ENCODE data around the gene PACS1. TPM values are rescaled to one million over a fixed set of nuclear protein-coding genes. Genes with fewer than 3 reads are reported as not detected.
A peak's percentile ranks its signal among the peaks of the same experiment; 100 is the strongest.

The PACS1 gene
- polyA plus RNA-seq, 1 of the 3 experiments (the other 2 are of a cell fraction) = 37.3 TPM

GRCh38 chr11:66288671-66289547 is 218.8 kb downstream of the PACS1 start, which contains the start of gene YIF1A (continued):
- TF ChIP-seq RAD21 (IDR thresholded peaks at IDR 0.05; ENCODE audit: low read length) = no peak
- TF ChIP-seq MAX (IDR thresholded peaks at IDR 0.05; ENCODE audit: low read depth) = peak; percentile 58
- TF ChIP-seq RXRA (IDR thresholded peaks at IDR 0.05; ENCODE audit: borderline replicate concordance, low read depth) = no peak
- no peak for TF ChIP-seq TCF12 (IDR thresholded peaks at IDR 0.05)
- no peak for TF ChIP-seq SIN3A (IDR thresholded peaks at IDR 0.05; ENCODE audit: borderline replicate concordance, low read depth, low read length)
- no peak for TF ChIP-seq SMC3 (IDR thresholded peaks at IDR 0.05; ENCODE audit: low read depth, low read length)
- no peak for TF ChIP-seq EZH2phosphoT487 (IDR thresholded peaks at IDR 0.05; ENCODE audit: borderline replicate concordance, low read depth)
- no peak for TF ChIP-seq USF1 (IDR thresholded peaks at IDR 0.05; ENCODE audit: borderline replicate concordance, low read depth)
- no peak for TF ChIP-seq ZBTB33 (IDR thresholded peaks at IDR 0.05; ENCODE audit: borderline replicate concordance, low read depth)

- Histone ChIP-seq H3K79me2 (ENCODE audit: insufficient read depth) (peaks cover 37% of the 10 kb centered on the region; the same call in 1 of the 2 replicates), H3K9ac (peak overlapping the region; percentile 73), H3K27me3 (ENCODE audit: insufficient read depth) (no peaks in the 10 kb centered on the region), H3F3A (replicated peaks; ENCODE audit: insufficient read depth) (peaks cover 9% of the 10 kb centered on the region), H3K4me2 (peak overlapping the region; percentile 94), H3K9me2 (no peaks in the 10 kb centered on the region), H4K20me1 (ENCODE audit: insufficient read depth) (0 out of 2 replicates have a peak, but pooled peaks cover 2% of the 10 kb centered on the region), H3K4me3 (ENCODE audit: low read depth in 2 of 2, low read length in 1 of 2) (peak overlapping the region; percentile 84 to 90), H2AFZ (ENCODE audit: low read depth) (peak overlapping the region; percentile 55; the same call in 1 of the 2 replicates), H3K4me1 (ENCODE audit: control insufficient read depth in 1 of 2, insufficient read depth in 2 of 2, low read depth in 1 of 2, low read length in 1 of 2) (peaks cover 7 to 36% of the 10 kb centered on the region in 2 experiments; a peak in 2 of 4 replicates), H3K36me3 (replicated peaks in 1 of 2; ENCODE audit: control insufficient read depth in 1 of 2, insufficient read depth in 2 of 2, low read length in 1 of 2) (peaks cover 0 to 17% of the 10 kb centered on the region in 2 experiments), H3K9me3 (no peaks in the 10 kb centered on the region), H3K27ac (ENCODE audit: low read depth in 2 of 2, low read length in 1 of 2) (peak overlapping the region; percentile 90 to 97)
- ChIA-PET CTCF (interaction anchor here (0.6 to 6.2 kb wide), 9 partner anchors 8 to 140 kb away, joined by 3 to 63 read pairs (median 4); partner anchors contain the start of genes RAB1B and RIN1), POLR2A (interaction anchor here (0.7 to 4.2 kb wide), 12 partner anchors 9 to 240 kb away, joined by 3 to 19 read pairs (median 4); partner anchors contain the start of gene CD248)
- TF ChIP-seq REST (IDR thresholded peaks at IDR 0.05; ENCODE audit: low read depth, low read length) (peak; percentile 99), MAX (IDR thresholded peaks at IDR 0.05; ENCODE audit: low read depth) (peak; percentile 75), MXI1 (IDR thresholded peaks at IDR 0.05; ENCODE audit: low read depth, low read length) (peak; percentile 74), SIN3A (IDR thresholded peaks at IDR 0.05; ENCODE audit: borderline replicate concordance, low read depth, low read length) (peak; percentile 97; the same call in 1 of the 2 replicates), GABPA (IDR thresholded peaks at IDR 0.05; ENCODE audit: low read depth) (no peak)
- WGBS (ENCODE audit: low lambda C conversion rate) = 19% methylated on average over 28 of the region's 36 CpGs
- DNase-seq = no peak
These were observed 219.7 kb downstream of the PACS1 start for GRCh38 chr11:66289548-66290329.

All from SK-N-SH (cell line).